HepG2 (cell line): ENCODE results near the gene SENP7. TPM values are rescaled to one million over a fixed set of nuclear protein-coding genes. Genes with fewer than 3 reads are reported as not detected.

ENCODE experiments used
- ATAC-seq: fragments of 200-7000 bp; cut with Tn5 transposase; 3 replicates; pipeline ENCODE4 v1.9.1; 2020; ENCODE audit warnings: mild to moderate bottlenecking, moderate library complexity
- BruUV-seq: library from RNA; stranded (reverse); fragments of 400-500 nt; replicated peaks from 2 replicates; lab custom pipeline; 2021; lab: Mats Ljungman, UMichigan
- CTCF ChIA-PET: fragments of 300-600 bp; formaldehyde crosslinking; extraction: SDS; loops from one replicate; lab custom pipeline; 2021; ENCODE audit warnings: low total read pairs, inconsistent platforms, low intra/inter-chr PET ratio; lab: Yijun Ruan, JAX
- POLR2A ChIA-PET: fragments of 350-600 bp; sonication (Branson Sonifier 250); formaldehyde crosslinking; loops from one replicate; lab custom pipeline; 2020; ENCODE audit warnings: antibody characterized with exemption, inconsistent platforms; lab: Yijun Ruan, JAX
- DNase-seq: peaks from one replicate; pipeline ENCODE4 v3.0.0-alpha.2; 2015; ENCODE audit warnings: low spot score
- FAIRE-seq: peaks from 3 replicates; lab custom pipeline; 2011; peaks lifted over from hg19 to GRCh38; lab: Jason Lieb, UNC
- H2AFZ ChIP-seq: one replicate; pipeline ENCODE4 v1.6.1; 2011; ENCODE audit warnings: low read length, inconsistent platforms
- H3K27ac ChIP-seq: fragments of 300-600 bp; 3 replicates; pipeline ENCODE4 v1.8.0; 2011; ENCODE audit warnings: mixed run types, mild to moderate bottlenecking, mixed read lengths, low read length, inconsistent platforms; ENCODE audit not compliant: insufficient read depth; ENCODE audit errors: extremely low read length
- H3K27me3 ChIP-seq, 2 experiments: fragments of 200-600 bp in 1 of 2; 2 replicates in 1 of 2; 3 replicates in 1 of 2; pipeline versions ENCODE4 v1.6.0 to v1.8.0; 2011; ENCODE audit warnings: low read length in 2 of 2, mild to moderate bottlenecking in 2 of 2, moderate library complexity in 2 of 2, inconsistent platforms in 1 of 2; ENCODE audit not compliant: insufficient read depth in 2 of 2, control insufficient read depth in 1 of 2
- H3K36me3 ChIP-seq, 2 experiments: fragments of 200-600 bp in 1 of 2; replicated peaks in 1 of 2; 2 replicates in 1 of 2; 3 replicates in 1 of 2; pipeline versions ENCODE4 v1.5.1 to v1.8.0; 2011; ENCODE audit warnings: low read length in 2 of 2, inconsistent platforms in 1 of 2; ENCODE audit not compliant: insufficient read depth in 2 of 2, control insufficient read depth in 1 of 2
- H3K4me1 ChIP-seq: 2 replicates; pipeline ENCODE4 v1.5.1; 2012; ENCODE audit warnings: low read length, inconsistent platforms; ENCODE audit not compliant: insufficient read depth
- H3K4me2 ChIP-seq: 2 replicates; pipeline ENCODE4 v1.6.0; 2011; ENCODE audit warnings: low read depth, low read length, inconsistent platforms
- H3K4me3 ChIP-seq, 3 experiments: fragments of 200-600 bp in 1 of 3; sonication (generic), shearing (Covaris generic) in 1 of 3; replicated peaks in 1 of 3; 2 replicates each; pipeline ENCODE4 v1.5.1; 2011 to 2016; ENCODE audit warnings: low read length in 3 of 3, inconsistent platforms in 2 of 3, low read depth in 2 of 3, mild to moderate bottlenecking in 2 of 3, control low read depth in 1 of 3, mixed read lengths in 1 of 3; ENCODE audit not compliant: insufficient read depth in 1 of 3
- H3K79me2 ChIP-seq: one replicate; pipeline ENCODE4 v1.6.1; 2011; ENCODE audit warnings: low read length, inconsistent platforms; ENCODE audit not compliant: insufficient read depth
- H3K9ac ChIP-seq: 2 replicates; pipeline ENCODE4 v1.6.0; 2011; ENCODE audit warnings: mild to moderate bottlenecking, low read depth, low read length, inconsistent platforms; ENCODE audit not compliant: insufficient read depth
- H3K9me3 ChIP-seq: 2 replicates; pipeline ENCODE4 v1.5.1; 2012; ENCODE audit warnings: mild to moderate bottlenecking, low read length
- H4K20me1 ChIP-seq: 2 replicates; pipeline ENCODE4 v1.6.0; 2011; ENCODE audit warnings: inconsistent platforms, mild to moderate bottlenecking, low read length, moderate library complexity; ENCODE audit not compliant: insufficient read depth
- ATAD3A ChIP-seq: sonication (generic); formaldehyde crosslinking; IDR thresholded peaks from 2 replicates; pipeline ENCODE4 v1.4.0; 2020; ENCODE audit warnings: missing genetic modification reagents
- BORCS8-MEF2B ChIP-seq: sonication (generic); formaldehyde crosslinking; IDR thresholded peaks from 2 replicates; pipeline ENCODE4 v1.8.0; 2022; ENCODE audit warnings: mild to moderate bottlenecking, missing genetic modification reagents
- DR1 ChIP-seq: sonication (generic); formaldehyde crosslinking; IDR thresholded peaks from 2 replicates; pipeline ENCODE4 v1.8.0; 2021; ENCODE audit warnings: mild to moderate bottlenecking, missing genetic modification reagents, inconsistent platforms
- GTF2F1 ChIP-seq: fragments of 150-350 bp; IDR thresholded peaks from 2 replicates; pipeline ENCODE4 v1.6.1; 2014; ENCODE audit warnings: low read length
- JDP2 ChIP-seq: sonication (generic); formaldehyde crosslinking; IDR thresholded peaks from 2 replicates; pipeline ENCODE4 v1.8.1; 2022; ENCODE audit warnings: missing genetic modification reagents, borderline replicate concordance
- MAFK ChIP-seq, 2 experiments: IDR thresholded peaks in 1 of 2; conservative IDR thresholded peaks in 1 of 2; 2 replicates each; pipeline ENCODE4 v1.6.1; 2011; ENCODE audit warnings: improper control_type of control experiment in 2 of 2, low read length in 2 of 2
- NFYB ChIP-seq: sonication (generic); formaldehyde crosslinking; IDR thresholded peaks from 2 replicates; pipeline ENCODE4 v1.4.0; 2020; ENCODE audit warnings: missing genetic modification reagents
- PHF20 ChIP-seq: sonication (generic); formaldehyde crosslinking; IDR thresholded peaks from 2 replicates; pipeline ENCODE4 v1.5.0; 2020; ENCODE audit warnings: mild to moderate bottlenecking, missing genetic modification reagents
- RAD51 ChIP-seq: fragments of 450-650 bp; IDR thresholded peaks from 2 replicates; pipeline ENCODE4 v1.6.1; 2016; ENCODE audit warnings: borderline replicate concordance
- SIN3B ChIP-seq: fragments of 150-350 bp; IDR thresholded peaks from 2 replicates; pipeline ENCODE4 v1.6.1; 2014; ENCODE audit warnings: low read length
- TGIF2 ChIP-seq: IDR thresholded peaks from 2 replicates; pipeline ENCODE4 v1.6.1; 2016; ENCODE audit warnings: control low read depth, missing compliant biosample characterization
- ZNF160 ChIP-seq: sonication (generic); formaldehyde crosslinking; IDR thresholded peaks from 2 replicates; pipeline ENCODE4 v1.8.0; 2022; ENCODE audit warnings: mild to moderate bottlenecking, inconsistent platforms, missing genetic modification reagents
- ZNF282 ChIP-seq: fragments of 450-650 bp; IDR thresholded peaks from 2 replicates; pipeline ENCODE4 v1.6.1; 2018; ENCODE audit not compliant: partially characterized antibody
- ZNF546 ChIP-seq: sonication (generic); formaldehyde crosslinking; conservative IDR thresholded peaks from 2 replicates; pipeline ENCODE4 v1.8.1; 2023; ENCODE audit warnings: mild to moderate bottlenecking, missing genetic modification reagents
- WGBS: methylation state at CpG from one replicate; pipeline ENCODE4 v1.1.6; 2017; ENCODE audit warnings: low lambda C conversion rate; 5-methylcytosine and 5-hydroxymethylcytosine counted together
- in situ Hi-C: cut with HindIII; loops from 2 replicates; pipeline ENCODE4 v1.10.0; 2017; ENCODE audit warnings: low pct_unique_long_range_greater_than_20kb; ENCODE audit not compliant: extremely low pct_ligation_motif_present
- intact Hi-C: fragments of 100-400 bp; cut with micrococcal nuclease; formaldehyde crosslinking; loops from one replicate; pipeline ENCODE4 v1.10.0; 2022; ENCODE audit not compliant: unreplicated experiment
- polyA plus RNA-seq, 8 experiments: library from polyadenylated mRNA; depleted of rRNA in 3 of 8; stranded (reverse) in 7 of 8; unstranded in 1 of 8; fragments of >200 nt; fragmentation: Illumina TruSeq in 4 of 8; extraction: Trizol in 4 of 8; gene quantifications; 2 replicates each; pipeline versions ENCODE4 v1.2.1 to v1.2.3, GENCODE V29; 2011 to 2016; ENCODE audit warnings: low read depth in 4 of 8, missing spikeins in 1 of 8, mixed read lengths in 1 of 8; ENCODE audit not compliant: insufficient read depth in 1 of 8
- total RNA-seq, 5 experiments: library from RNA; depleted of rRNA; stranded (reverse); fragments of >200 nt; fragmentation: Illumina TruSeq; extraction: Trizol; gene quantifications; 2 replicates each; pipeline ENCODE4 v1.2.3, GENCODE V29; 2016; ENCODE audit warnings: low read depth in 1 of 5

The SENP7 gene
- total and polyA plus RNA-seq, 2 of the 13 experiments (the other 11 are each of a cell fraction or from before 2014, with no cell fraction given) = 9.1 to 10.3 TPM

GRCh38 chr3:101325393-101326134, 187.4 kb downstream of the SENP7 start:
- no peak overlapping the region for H3K4me3 ChIP-seq
- in situ Hi-C loops = no loop called here
- no TSS peak for BruUV-seq
- FAIRE-seq (no peak), DNase-seq (no peak), ATAC-seq (no peak)
- no peak overlapping the region for H3K27ac ChIP-seq
- H4K20me1 ChIP-seq = no peaks in the 10 kb centered on the region
- 0 out of 5 replicates have a peak, but pooled peaks cover 0 to 5% of the 10 kb centered on the region in 2 experiments for H3K36me3 ChIP-seq
- 94% methylated on average over 5 of the region's 5 CpGs for WGBS
- POLR2A ChIA-PET = no interaction called here
- CTCF ChIA-PET = no interaction called here
- intact Hi-C loops = no loop called here
- H3K9ac ChIP-seq = no peak overlapping the region
- H3K27me3 ChIP-seq = no peaks in the 10 kb centered on the region
- no peaks in the 10 kb centered on the region for H3K79me2 ChIP-seq
- H2AFZ ChIP-seq = no peak overlapping the region
- H3K4me2 ChIP-seq = no peak overlapping the region
- TF ChIP-seq ATAD3A (CRISPR knock-in tag) = no peak
- TF ChIP-seq MAFK (conservative IDR thresholded peaks at IDR 0.05 in 1 of 2, IDR thresholded peaks at IDR 0.05 in 1 of 2; ENCODE audit: low read length in 2 of 2) = peak in 1 of 2 experiments; percentile 41; a peak in 1 of 4 replicates
- no peaks in the 10 kb centered on the region for H3K9me3 ChIP-seq
- no peaks in the 10 kb centered on the region for H3K4me1 ChIP-seq

DNA sequence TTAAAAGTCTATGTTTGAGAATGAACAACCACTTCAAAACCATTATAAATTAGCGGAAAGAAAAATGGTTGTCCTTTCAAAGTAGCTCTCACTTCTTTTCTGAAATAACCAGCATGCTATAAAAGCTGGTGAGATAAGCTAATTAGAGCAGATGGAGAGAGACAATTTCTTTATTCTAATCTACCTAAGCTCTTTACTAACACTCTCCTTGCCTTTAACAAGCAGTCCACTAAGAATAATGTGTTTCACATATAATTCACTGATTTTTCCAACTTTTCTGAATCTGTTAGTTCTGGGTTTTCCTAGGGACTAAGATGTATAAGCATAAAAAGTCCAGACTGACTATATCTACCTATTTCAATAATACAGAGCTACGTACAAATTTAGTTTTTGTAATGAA, 192.5 kb downstream of the SENP7 start, which contains the start of gene IMPG2:
Gene IMPG2 (minus strand): TSS at position 101 of the 400 bp plus-strand sequence. CDS start 203 bp downstream, outside the sequence.
- FAIRE-seq (no peak), ATAC-seq (no peak), DNase-seq (no peak)
- intact Hi-C loops (no loop called here), in situ Hi-C loops (no loop called here)
- Histone ChIP-seq H3K4me2 (no peak within 1 kb of the TSS), H3K27me3 (no peaks in the 10 kb centered on the region), H3K9ac (no peak within 1 kb of the TSS), H3K4me3 (no peak within 1 kb of the TSS), H3K36me3 (no peaks in the 10 kb centered on the region), H3K4me1 (no peaks in the 10 kb centered on the region), H4K20me1 (no peaks in the 10 kb centered on the region), H3K79me2 (no peaks in the 10 kb centered on the region), H2AFZ (no peak within 1 kb of the TSS), H3K27ac (no peak within 1 kb of the TSS), H3K9me3 (no peaks in the 10 kb centered on the region)
- WGBS = 90% methylated on average over 2 of the region's 2 CpGs
- POLR2A ChIA-PET = no interaction called here
- no TSS peak for BruUV-seq
- TF ChIP-seq BORCS8-MEF2B (CRISPR knock-in tag) (no peak), JDP2 (no peak), SIN3B (no peak), ZNF546 (no peak), TGIF2 (CRISPR knock-in tag) (no peak), RAD51 (no peak), ZNF282 (no peak), PHF20 (no peak), DR1 (CRISPR knock-in tag) (no peak), NFYB (CRISPR knock-in tag) (no peak), ZNF160 (no peak), GTF2F1 (no peak)
- CTCF ChIA-PET = no interaction called here
